GM18511 (cell line): ENCODE measurements around the gene HTRA3.

ENCODE experiments used
- ATAC-seq: cut with Tn5 transposase; IDR thresholded peaks from one replicate; pipeline ENCODE4 v1.9.1; 2021; ENCODE audit warnings: mild to moderate bottlenecking, moderate library complexity; ENCODE audit not compliant: unreplicated experiment

Gene HTRA3

DNA sequence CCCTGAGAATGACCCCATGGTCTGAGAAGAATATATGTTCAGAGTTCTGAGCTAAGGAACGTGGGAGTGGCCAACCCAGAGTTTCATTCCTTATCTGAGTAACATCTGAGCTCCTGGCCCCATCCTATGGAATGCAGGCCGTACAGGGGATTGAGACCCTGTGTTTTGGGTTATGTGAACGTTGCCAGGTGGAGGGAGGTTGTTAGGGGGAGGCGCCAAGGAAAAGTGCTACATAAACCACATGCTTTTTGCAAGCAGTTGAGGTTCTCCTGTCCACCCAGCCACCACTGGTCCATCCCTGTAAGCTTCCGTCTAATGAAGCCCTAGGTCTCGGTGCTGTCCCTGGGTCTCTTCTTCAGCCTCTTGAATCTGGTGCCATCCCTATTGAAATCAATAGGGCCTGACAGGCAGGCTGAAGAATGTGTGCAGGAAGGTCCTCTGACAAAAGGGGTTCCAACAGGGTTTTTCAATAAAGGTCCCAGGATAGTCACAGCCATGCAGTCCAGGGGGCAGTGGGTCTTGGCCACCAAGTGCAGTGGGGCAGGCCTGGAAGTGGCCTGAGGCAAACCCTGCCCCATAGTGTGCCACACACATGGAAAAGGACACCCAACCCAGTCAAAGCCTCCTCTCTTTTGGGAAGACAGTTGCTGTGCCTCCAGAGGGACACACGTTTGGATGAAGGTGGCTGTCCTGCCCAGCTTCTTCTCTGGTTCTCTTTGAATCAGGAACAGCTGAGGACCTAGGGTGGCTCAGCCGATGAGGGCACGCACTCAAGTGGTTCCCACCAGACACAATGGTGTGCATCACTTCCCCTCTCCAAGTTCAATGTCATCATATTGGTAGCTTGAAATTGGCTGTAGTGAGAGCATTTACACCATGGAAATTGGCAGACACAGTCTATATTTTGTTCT, 53.5 kb downstream of the HTRA3 start:
- ATAC-seq: no peak

- no peak for ATAC-seq
Measured at GRCh38 chr4:8323947-8324555, 54.5 kb downstream of the HTRA3 start.

DNA sequence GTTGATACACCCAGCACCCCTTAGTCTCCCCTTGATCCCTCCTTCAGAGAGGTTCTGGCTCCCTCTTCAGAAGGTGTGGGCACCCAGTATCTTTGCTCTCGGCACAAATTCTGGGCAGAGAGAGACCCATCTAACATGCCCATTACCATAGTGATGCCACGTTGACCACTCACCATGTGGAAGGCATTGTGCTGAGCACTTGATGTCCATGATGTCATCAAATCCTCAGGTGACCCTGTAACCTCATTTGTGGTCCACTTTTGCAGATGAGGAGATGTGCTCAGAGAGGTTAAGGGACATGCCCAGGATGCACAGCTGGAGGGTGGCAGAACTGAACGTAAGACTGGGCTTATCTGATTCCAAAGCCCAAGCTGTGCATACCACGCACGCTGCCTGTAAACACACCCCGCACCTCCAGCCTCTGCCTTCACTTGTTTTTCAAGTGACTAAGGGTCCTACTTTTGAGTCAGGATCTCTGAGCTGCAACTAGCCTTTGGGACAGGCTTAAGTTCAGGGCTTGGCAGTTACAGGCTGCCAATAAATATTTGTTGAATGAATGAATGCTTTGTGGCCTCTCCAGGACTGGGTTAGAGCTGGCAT, 55.2 kb downstream of the HTRA3 start:
- no peak for ATAC-seq

DNA sequence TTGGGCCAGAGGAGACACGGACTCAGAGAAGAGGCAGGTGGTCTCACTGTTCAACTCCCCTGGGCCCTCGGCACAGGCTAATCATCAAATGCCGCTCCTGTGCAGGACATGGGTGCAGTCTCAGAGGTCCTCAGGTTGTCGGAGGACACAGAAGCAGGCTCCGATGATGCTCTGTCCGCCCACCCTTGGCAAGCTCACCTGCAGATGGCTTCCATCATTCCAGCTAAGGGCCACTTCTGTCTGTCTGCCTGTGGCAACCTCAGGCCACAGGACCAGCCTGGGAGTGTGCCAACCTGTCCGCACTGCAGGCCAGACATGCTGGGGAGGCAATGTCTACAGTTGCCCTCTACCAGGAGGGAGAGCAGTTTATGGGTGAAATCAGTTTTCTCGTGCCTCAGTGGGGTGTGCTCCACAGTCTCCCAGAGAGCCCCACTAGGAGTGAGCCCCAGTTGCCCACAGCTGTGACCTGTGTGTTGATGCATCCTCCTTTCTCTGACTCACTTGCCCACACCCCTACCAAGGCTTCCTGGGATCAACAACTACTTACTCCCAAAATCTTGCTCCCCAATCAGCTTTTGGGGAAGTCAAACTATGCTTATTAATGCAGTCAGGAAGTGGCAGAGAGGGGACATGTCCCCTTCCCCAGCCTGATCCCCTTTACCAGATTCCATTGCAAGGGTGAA, 55.9 kb downstream of the HTRA3 start:
- ATAC-seq: no peak

GRCh38 chr4:8326206-8326605, 56.7 kb downstream of the HTRA3 start:
- no peak for ATAC-seq

GRCh38 chr4:8328456-8328855, 58.9 kb downstream of the HTRA3 start:
- ATAC-seq: no peak

- ATAC-seq: no peak
Measured at GRCh38 chr4:8328866-8329559, 59.5 kb downstream of the HTRA3 start.

GRCh38 chr4:8329560-8329858, 60.0 kb downstream of the HTRA3 start:
- ATAC-seq: no peak

DNA sequence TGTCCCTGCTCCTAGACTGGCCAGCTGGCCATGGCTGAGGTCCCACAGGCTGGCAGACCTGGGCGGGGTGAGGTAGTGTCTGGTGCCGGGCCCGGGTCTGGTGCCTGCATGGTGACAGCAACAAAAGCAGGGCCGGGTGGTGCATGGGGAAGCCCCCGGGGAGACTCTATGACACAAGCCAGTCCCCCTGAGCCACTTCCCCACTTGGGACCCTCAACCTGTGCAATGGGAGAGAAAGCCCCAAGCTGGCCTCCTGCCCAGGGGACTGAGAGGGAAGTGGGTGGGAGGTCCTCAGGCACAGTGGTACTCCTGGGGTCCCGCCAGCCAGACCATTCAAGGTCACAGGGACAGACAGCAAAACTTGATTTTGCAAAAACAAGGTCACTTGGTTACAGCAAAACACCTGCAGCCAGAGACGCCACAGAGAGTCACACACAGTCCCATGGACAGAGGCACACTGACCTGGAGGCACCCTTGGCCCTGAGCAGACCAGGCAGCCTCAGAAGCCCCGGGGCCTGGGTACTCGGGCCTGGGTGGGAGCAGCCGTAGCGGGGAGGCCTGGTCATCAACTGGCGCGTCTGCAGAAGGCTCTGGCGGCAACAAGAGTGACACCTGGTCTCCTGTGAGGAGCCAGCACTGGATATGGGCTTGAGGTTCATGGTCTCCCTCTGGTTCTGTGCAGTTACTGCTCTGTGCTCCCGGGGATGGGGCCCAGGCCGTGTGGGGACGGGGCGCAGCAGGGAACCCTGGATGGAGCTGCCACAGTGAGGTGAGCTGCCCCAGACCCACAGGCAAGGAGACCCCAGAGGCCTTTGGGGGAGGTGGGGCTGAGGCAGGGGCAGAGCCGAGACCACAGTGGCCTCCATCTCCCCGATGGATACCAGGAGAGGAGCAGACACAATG, 60.6 kb downstream of the HTRA3 start:
- no peak for ATAC-seq

DNA sequence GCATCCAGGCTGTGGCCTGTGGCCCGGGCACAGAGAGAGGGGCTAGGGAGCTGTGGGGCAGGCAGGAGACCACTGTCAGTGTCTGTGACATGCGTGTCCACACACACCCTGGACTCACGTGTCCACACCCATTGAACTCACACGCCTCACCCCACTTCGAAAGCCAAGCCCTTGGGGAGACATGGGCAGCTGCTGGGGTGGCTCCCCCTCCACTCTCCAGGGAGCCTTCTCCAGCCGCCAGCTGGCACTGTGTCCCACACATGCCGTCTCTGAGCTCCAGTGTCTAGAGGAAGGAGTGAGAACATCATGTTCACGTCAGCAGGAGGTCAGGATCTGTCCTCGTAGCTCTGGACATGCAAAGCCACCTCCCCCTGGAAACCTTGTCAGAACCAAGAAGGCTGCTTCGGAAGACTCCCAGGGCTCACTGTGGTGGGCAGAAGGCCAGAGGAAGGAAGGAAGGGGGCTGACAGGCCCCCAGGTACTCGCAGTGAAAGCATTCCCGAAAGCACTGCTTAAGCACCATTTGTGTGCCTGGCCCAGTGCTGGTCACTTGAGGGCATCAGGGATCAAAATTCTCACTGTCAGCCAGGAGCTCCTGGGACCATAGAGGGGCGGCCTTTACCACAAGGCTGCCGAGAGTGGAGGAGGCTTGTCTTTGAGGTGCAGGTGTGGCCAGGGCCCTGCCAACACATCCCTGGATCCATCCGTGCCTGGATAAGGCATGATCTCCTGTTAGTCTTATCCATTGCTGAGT, 61.4 kb downstream of the HTRA3 start:
- no peak for ATAC-seq

GRCh38 chr4:8331575-8331955, 62.0 kb downstream of the HTRA3 start:
- ATAC-seq: no peak

GRCh38 chr4:8332038-8332857, 62.7 kb downstream of the HTRA3 start:
- ATAC-seq: no peak

DNA sequence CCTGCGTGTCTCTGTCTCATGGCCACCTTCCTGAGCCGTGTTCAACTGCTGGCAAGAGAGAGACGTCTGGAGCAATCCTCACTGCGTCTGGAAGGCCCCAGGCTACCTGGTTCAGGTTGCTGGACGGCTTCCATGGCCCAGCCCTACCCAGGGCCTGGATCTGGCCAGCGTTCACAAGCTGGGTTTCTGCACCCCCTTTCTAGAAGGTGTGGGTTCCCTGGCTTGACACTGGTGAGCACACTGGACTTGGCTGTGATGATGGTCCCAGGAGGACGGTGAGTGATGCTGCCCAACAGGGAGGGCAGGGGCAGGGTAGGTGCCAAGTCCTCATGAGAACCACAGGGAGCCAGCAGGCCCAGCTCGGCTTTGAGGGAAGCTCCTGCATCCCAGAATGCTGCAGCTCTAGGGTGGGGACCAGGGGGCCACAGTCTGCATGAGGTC, 63.4 kb downstream of the HTRA3 start:
- ATAC-seq: no peak

- no peak for ATAC-seq
Measured at GRCh38 chr4:8333726-8334460, 64.3 kb downstream of the HTRA3 start.

- ATAC-seq: no peak
Measured at GRCh38 chr4:8334786-8335460, 65.4 kb downstream of the HTRA3 start.

DNA sequence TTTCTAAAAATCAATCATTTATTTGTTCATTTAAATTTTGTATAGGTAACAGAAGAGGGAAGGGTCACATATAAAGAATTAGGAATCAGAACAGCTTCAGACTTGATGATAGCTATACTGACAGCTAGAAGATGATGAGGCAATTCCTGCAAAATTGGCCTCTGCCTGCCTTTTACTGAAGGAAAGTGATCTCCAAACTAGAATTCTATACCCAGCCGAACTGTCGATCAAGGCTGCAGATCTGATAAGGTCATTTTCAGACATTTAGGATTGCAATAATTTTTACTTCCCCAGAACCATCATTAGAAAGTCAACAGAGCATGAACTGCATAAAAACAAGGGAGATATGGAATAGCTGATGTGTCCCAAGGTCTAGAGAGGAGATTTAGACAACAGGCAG, 66.3 kb downstream of the HTRA3 start:
- no peak for ATAC-seq

GRCh38 chr4:8336412-8337075, 67.0 kb downstream of the HTRA3 start:
- ATAC-seq: no peak
